Measurements from ENCODE around the gene TMEM101. TPM values are rescaled to one million over a fixed set of nuclear protein-coding genes. Genes with fewer than 3 reads are reported as not detected.

Gene TMEM101
- total and polyA plus RNA-seq, 10 donors: 15.9 to 30.6 (median 21.1) TPM

- H3K27ac ChIP-seq: no peak overlapping the region
Observed at GRCh38 chr17:43983196-43983514, 31.6 kb downstream of the TMEM101 start.

GRCh38 chr17:43982171-43982570, 32.6 kb downstream of the TMEM101 start:
- WGBS, 5 donors: 77 to 91% (median 86%) methylated on average over 2 of the region's 2 CpGs
- no peaks in the 10 kb centered on the region for H3K9me3 ChIP-seq
- no peak overlapping the region for H3K27ac ChIP-seq
- H3K4me1 ChIP-seq: peaks cover 0 to 16% (median 11%) of the 10 kb centered on the region in 6 donors
- peaks cover 0 to 82% (median 38%) of the 10 kb centered on the region in 7 donors for H3K27me3 ChIP-seq (replicated peaks in 1 of 7)
- no peak for TF ChIP-seq POLR2AphosphoS5 (IDR thresholded peaks at IDR 0.05)
- no peak for TF ChIP-seq POLR2A (IDR thresholded peaks at IDR 0.05)
- TF ChIP-seq CTCF (IDR thresholded peaks at IDR 0.05 in 8 of 11, conservative IDR thresholded peaks at IDR 0.05 in 3 of 11): no peak
- no peaks in the 10 kb centered on the region for H3K36me3 ChIP-seq
- DNase-seq: no peak
- intact Hi-C loops (cut with DNase I; ENCODE audit: low total_unique reads): no loop called here
- H3K4me3 ChIP-seq: no peak overlapping the region

More at GRCh38 chr17:43983196-43983514, 31.6 kb downstream of the TMEM101 start:
- 20 to 28% (median 24%) methylated on average over 5 of the region's 5 CpGs for WGBS, 5 donors
- no peaks in the 10 kb centered on the region for H3K36me3 ChIP-seq
- H3K4me3 ChIP-seq: peak overlapping the region in 2 of 8 donors; percentile 28 to 65
- DNase-seq: no peak
- TF ChIP-seq POLR2AphosphoS5 (IDR thresholded peaks at IDR 0.05) (no peak), POLR2A (IDR thresholded peaks at IDR 0.05) (no peak), CTCF (IDR thresholded peaks at IDR 0.05 in 8 of 11, conservative IDR thresholded peaks at IDR 0.05 in 3 of 11) (no peak)
- H3K4me1 ChIP-seq: peaks cover 0 to 16% (median 11%) of the 10 kb centered on the region in 6 donors
- H3K27me3 ChIP-seq (replicated peaks in 1 of 7): peaks cover 0 to 81% (median 44%) of the 10 kb centered on the region in 7 donors
- intact Hi-C loops (cut with DNase I; ENCODE audit: low total_unique reads): no loop called here
- H3K9me3 ChIP-seq: no peaks in the 10 kb centered on the region

- Histone ChIP-seq H3K4me1 (peaks cover 0 to 16% (median 11%) of the 10 kb centered on the region in 6 donors), H3K27ac (no peak overlapping the region), H3K36me3 (no peaks in the 10 kb centered on the region), H3K4me3 (no peak overlapping the region), H3K9me3 (no peaks in the 10 kb centered on the region), H3K27me3 (replicated peaks in 1 of 7) (peaks cover 0 to 68% (median 31%) of the 10 kb centered on the region in 7 donors)
- no peak for TF ChIP-seq CTCF (IDR thresholded peaks at IDR 0.05 in 8 of 11, conservative IDR thresholded peaks at IDR 0.05 in 3 of 11)
- no peak for TF ChIP-seq POLR2AphosphoS5 (IDR thresholded peaks at IDR 0.05)
- no peak for TF ChIP-seq POLR2A (IDR thresholded peaks at IDR 0.05)
- DNase-seq: no peak
- WGBS, 5 donors: 86 to 92% (median 90%) methylated on average over 4 of the region's 4 CpGs
- intact Hi-C loops (cut with DNase I; ENCODE audit: low total_unique reads): no loop called here
Observed at GRCh38 chr17:43979671-43980070, 35.1 kb downstream of the TMEM101 start.

GRCh38 chr17:43979011-43979410, 35.8 kb downstream of the TMEM101 start:
- H3K4me1 ChIP-seq: peaks cover 0 to 11% (median 8%) of the 10 kb centered on the region in 6 donors
- DNase-seq: no peak
- no peaks in the 10 kb centered on the region for H3K36me3 ChIP-seq
- peaks cover 0 to 68% (median 25%) of the 10 kb centered on the region in 7 donors for H3K27me3 ChIP-seq (replicated peaks in 1 of 7)
- TF ChIP-seq CTCF (IDR thresholded peaks at IDR 0.05 in 8 of 11, conservative IDR thresholded peaks at IDR 0.05 in 3 of 11): no peak
- no peak for TF ChIP-seq POLR2AphosphoS5 (IDR thresholded peaks at IDR 0.05)
- TF ChIP-seq POLR2A (IDR thresholded peaks at IDR 0.05): no peak
- H3K4me3 ChIP-seq: no peak overlapping the region
- 80 to 84% (median 82%) methylated on average over 7 of the region's 7 CpGs for WGBS, 5 donors
- no peak overlapping the region for H3K27ac ChIP-seq
- intact Hi-C loops (cut with DNase I; ENCODE audit: low total_unique reads): no loop called here
- H3K9me3 ChIP-seq: no peaks in the 10 kb centered on the region

All from spleen (tissue), 11 donors.